ENCODE data around the gene TMTC4. TPM values are rescaled to one million over a fixed set of nuclear protein-coding genes. Genes with fewer than 3 reads are reported as not detected.

The TMTC4 gene
- total RNA-seq, 3 donors from 2014 or later (not counting 1 experiment from before 2014, with no cell fraction given): 16.2 to 24.9 (median 17.3) TPM

GRCh38 chr13:100604918-100605710, 69.5 kb downstream of the TMTC4 start:
- no peak for DNase-seq
- no peaks in the 10 kb centered on the region for H3K9me3 Mint-ChIP-seq
- Histone ChIP-seq H3K4me3 (ENCODE audit: low read length) (no peak overlapping the region), H3K27ac (ENCODE audit: low read length) (no peak overlapping the region), H3K9me3 (ENCODE audit: control insufficient read depth, insufficient read depth, low read length) (no peaks in the 10 kb centered on the region), H3K36me3 (ENCODE audit: control insufficient read depth, insufficient read depth, low read length) (no peaks in the 10 kb centered on the region), H3K27me3 (ENCODE audit: control insufficient read depth, insufficient read depth, low read length) (no peaks in the 10 kb centered on the region), H3K4me1 (ENCODE audit: control insufficient read depth, insufficient read depth, low read length) (peaks cover 16% of the 10 kb centered on the region)
- peaks cover 30% of the 10 kb centered on the region for H3K36me3 Mint-ChIP-seq
- H3K4me3 Mint-ChIP-seq: no peak overlapping the region
- 98% methylated on average over 5 of the region's 5 CpGs for WGBS (ENCODE audit: insufficient coverage)
- ATAC-seq: no peak
- H3K27ac Mint-ChIP-seq: no peak overlapping the region
- intact Hi-C loops (cut with micrococcal nuclease): no loop called here
- H3K4me1 Mint-ChIP-seq: peaks cover 27 to 38% of the 10 kb centered on the region in 2 donors
- no peak for TF ChIP-seq CTCF (IDR thresholded peaks at IDR 0.05)
- no peaks in the 10 kb centered on the region for H3K27me3 Mint-ChIP-seq (ENCODE audit: low read depth in 2 of 2)

DNA sequence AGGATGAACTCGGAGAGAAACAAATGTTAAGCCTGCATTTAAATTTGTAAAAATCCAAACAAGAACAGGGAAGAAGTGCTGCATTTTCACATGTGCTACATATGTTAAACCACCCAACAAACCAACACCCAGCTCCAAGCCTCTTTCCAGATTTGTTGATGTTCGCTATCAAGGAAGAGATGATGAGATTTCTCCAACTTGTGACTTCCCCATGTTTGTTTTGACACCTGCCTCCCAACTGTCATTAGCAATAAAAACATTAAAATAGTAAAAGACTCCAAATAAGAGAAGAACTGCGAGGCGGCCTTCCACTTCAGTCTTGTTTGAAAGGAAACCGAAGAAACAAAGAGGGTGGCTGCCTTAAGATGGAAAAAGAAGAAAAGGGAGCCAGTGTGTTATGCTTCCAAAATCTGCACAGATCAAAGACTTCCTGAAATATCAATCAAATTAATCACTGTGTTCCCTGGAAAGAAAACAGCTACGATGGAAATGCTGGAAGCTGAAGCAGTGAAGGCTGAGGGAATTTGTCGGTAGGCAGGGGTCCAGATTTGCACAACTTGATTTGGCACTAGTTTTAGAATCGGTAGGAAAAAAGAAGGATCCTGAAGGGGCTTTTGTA, 72.0 kb downstream of the TMTC4 start:
- ATAC-seq (no peak), DNase-seq (no peak)
- H3K27me3 ChIP-seq (ENCODE audit: control insufficient read depth, insufficient read depth, low read length): no peaks in the 10 kb centered on the region
- Mint-ChIP-seq H3K27me3 (ENCODE audit: low read depth in 2 of 2) (no peaks in the 10 kb centered on the region), H3K36me3 (peaks cover 30% of the 10 kb centered on the region), H3K27ac (no peak overlapping the region), H3K4me1 (peaks cover 2 to 13% of the 10 kb centered on the region in 2 donors), H3K4me3 (no peak overlapping the region), H3K9me3 (no peaks in the 10 kb centered on the region)
- H3K9me3 ChIP-seq (ENCODE audit: control insufficient read depth, insufficient read depth, low read length): no peaks in the 10 kb centered on the region
- no peak overlapping the region for H3K4me3 ChIP-seq (ENCODE audit: low read length)
- no peaks in the 10 kb centered on the region for H3K36me3 ChIP-seq (ENCODE audit: control insufficient read depth, insufficient read depth, low read length)
- intact Hi-C loops (cut with micrococcal nuclease): no loop called here
- no peak overlapping the region for H3K27ac ChIP-seq (ENCODE audit: low read length)
- no peaks in the 10 kb centered on the region for H3K4me1 ChIP-seq (ENCODE audit: control insufficient read depth, insufficient read depth, low read length)
- no peak for TF ChIP-seq CTCF (IDR thresholded peaks at IDR 0.05)
- WGBS (ENCODE audit: insufficient coverage): 97% methylated on average over 8 of the region's 8 CpGs

DNA sequence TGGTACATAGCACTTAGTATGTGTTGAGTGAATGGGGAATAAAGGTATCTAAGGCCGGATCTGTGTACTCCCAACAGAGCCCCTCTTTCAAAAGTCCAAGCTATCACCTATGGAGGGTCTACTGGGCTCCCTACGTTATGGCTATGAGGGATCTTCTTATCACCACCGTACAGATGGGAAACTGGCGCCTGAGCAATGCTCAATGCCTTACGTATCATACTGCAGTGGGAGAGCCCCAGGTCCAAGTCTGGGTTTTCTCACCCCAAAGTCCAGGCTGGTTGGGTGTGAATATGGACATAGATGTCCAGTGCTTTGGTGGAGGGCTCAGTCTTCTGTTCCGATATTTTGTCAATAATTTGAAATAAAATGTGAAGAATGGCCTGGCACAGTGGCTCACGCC, 72.9 kb downstream of the TMTC4 start:
- no peak for TF ChIP-seq CTCF (IDR thresholded peaks at IDR 0.05)
- no peaks in the 10 kb centered on the region for H3K9me3 Mint-ChIP-seq
- DNase-seq (no peak), ATAC-seq (no peak)
- 95% methylated on average over 7 of the region's 7 CpGs for WGBS (ENCODE audit: insufficient coverage)
- peaks cover 30% of the 10 kb centered on the region for H3K36me3 Mint-ChIP-seq
- Histone ChIP-seq H3K36me3 (ENCODE audit: control insufficient read depth, insufficient read depth, low read length) (no peaks in the 10 kb centered on the region), H3K27ac (ENCODE audit: low read length) (no peak overlapping the region), H3K9me3 (ENCODE audit: control insufficient read depth, insufficient read depth, low read length) (no peaks in the 10 kb centered on the region), H3K4me3 (ENCODE audit: low read length) (no peak overlapping the region), H3K4me1 (ENCODE audit: control insufficient read depth, insufficient read depth, low read length) (no peaks in the 10 kb centered on the region), H3K27me3 (ENCODE audit: control insufficient read depth, insufficient read depth, low read length) (no peaks in the 10 kb centered on the region)
- intact Hi-C loops (cut with micrococcal nuclease): no loop called here
- H3K27ac Mint-ChIP-seq: no peak overlapping the region
- peaks cover 0 to 11% of the 10 kb centered on the region in 2 donors for H3K4me1 Mint-ChIP-seq
- H3K27me3 Mint-ChIP-seq (ENCODE audit: low read depth in 2 of 2): peaks cover 0 to 2% of the 10 kb centered on the region in 2 donors
- H3K4me3 Mint-ChIP-seq: no peak overlapping the region

All from natural killer cell (primary cell).